Neural crest cell (in vitro differentiated cells): Measurements from ENCODE around the gene CPNE7. TPM values are rescaled to one million over a fixed set of nuclear protein-coding genes. Genes with fewer than 3 reads are reported as not detected.

Source experiments
- DNase-seq: peaks from one replicate; pipeline ENCODE4 v3.0.0; 2021; ENCODE audit warnings: low read depth, mixed read lengths, low spot score
- H3K27ac Mint-ChIP-seq: one replicate; pipeline ENCODE4 v1.8.0; 2021; ENCODE audit warnings: mild to moderate bottlenecking, mixed read lengths; ENCODE audit not compliant: unreplicated experiment
- H3K27me3 Mint-ChIP-seq: 2 replicates; pipeline ENCODE4 v1.8.0; 2021; ENCODE audit warnings: low read depth, mild to moderate bottlenecking, mixed read lengths
- H3K36me3 Mint-ChIP-seq: 2 replicates; pipeline ENCODE4 v1.8.0; 2021; ENCODE audit warnings: low read depth, mild to moderate bottlenecking, mixed read lengths
- H3K4me1 Mint-ChIP-seq: 2 replicates; pipeline ENCODE4 v1.8.0; 2021; ENCODE audit warnings: mixed read lengths
- H3K4me3 Mint-ChIP-seq: one replicate; pipeline ENCODE4 v1.8.0; 2021; ENCODE audit warnings: mild to moderate bottlenecking, mixed read lengths
- H3K9me3 Mint-ChIP-seq: 2 replicates; pipeline ENCODE4 v1.8.0; 2021; ENCODE audit warnings: mixed read lengths
- total RNA-seq: library from RNA; stranded (reverse); gene quantifications from 2 replicates; pipeline ENCODE4 v1.2.1, GENCODE V29; 2021
- TF ChIP-seq, protein P1 (sequence below): fragments of 200-600 bp; sonication (generic); conservative IDR thresholded peaks from 2 replicates; pipeline ENCODE4 v1.5.0; 2021; ENCODE audit warnings: antibody characterized with exemption, mild to moderate bottlenecking

The CPNE7 gene
- total RNA-seq, 1 donor from 2014 or later, result 2.7 TPM

DNA sequence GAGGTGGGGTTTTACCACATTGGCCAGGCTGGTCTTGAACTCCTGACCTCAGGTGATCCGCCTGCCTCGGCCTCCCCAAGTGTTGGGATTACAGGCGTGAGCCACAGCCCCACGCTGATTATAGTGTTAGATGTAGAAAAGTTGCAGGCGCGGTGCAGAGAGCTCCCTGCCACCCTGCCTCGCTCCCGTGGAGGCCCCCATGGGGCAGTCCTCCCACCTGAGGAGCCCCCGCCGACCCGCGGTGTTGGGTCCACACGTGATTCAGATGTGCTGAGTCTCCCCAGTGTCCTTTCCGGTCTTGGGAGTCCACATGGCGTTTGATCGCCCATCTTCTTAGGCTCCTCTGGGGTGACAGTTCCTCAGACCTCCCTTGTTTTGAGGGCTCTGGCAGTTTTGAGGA is 20.3 kb upstream of the CPNE7 start:
- TF ChIP-seq, protein P1, sequence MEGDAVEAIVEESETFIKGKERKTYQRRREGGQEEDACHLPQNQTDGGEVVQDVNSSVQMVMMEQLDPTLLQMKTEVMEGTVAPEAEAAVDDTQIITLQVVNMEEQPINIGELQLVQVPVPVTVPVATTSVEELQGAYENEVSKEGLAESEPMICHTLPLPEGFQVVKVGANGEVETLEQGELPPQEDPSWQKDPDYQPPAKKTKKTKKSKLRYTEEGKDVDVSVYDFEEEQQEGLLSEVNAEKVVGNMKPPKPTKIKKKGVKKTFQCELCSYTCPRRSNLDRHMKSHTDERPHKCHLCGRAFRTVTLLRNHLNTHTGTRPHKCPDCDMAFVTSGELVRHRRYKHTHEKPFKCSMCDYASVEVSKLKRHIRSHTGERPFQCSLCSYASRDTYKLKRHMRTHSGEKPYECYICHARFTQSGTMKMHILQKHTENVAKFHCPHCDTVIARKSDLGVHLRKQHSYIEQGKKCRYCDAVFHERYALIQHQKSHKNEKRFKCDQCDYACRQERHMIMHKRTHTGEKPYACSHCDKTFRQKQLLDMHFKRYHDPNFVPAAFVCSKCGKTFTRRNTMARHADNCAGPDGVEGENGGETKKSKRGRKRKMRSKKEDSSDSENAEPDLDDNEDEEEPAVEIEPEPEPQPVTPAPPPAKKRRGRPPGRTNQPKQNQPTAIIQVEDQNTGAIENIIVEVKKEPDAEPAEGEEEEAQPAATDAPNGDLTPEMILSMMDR, result no peak
- no peak for DNase-seq
- no peaks in the 10 kb centered on the region for H3K9me3 Mint-ChIP-seq
- H3K36me3 Mint-ChIP-seq, result peaks cover 8% of the 10 kb centered on the region
- H3K4me1 Mint-ChIP-seq, result peaks cover 25% of the 10 kb centered on the region
- H3K4me3 Mint-ChIP-seq, result no peak overlapping the region
- H3K27ac Mint-ChIP-seq, result no peak overlapping the region
- peaks cover 3% of the 10 kb centered on the region for H3K27me3 Mint-ChIP-seq

DNA sequence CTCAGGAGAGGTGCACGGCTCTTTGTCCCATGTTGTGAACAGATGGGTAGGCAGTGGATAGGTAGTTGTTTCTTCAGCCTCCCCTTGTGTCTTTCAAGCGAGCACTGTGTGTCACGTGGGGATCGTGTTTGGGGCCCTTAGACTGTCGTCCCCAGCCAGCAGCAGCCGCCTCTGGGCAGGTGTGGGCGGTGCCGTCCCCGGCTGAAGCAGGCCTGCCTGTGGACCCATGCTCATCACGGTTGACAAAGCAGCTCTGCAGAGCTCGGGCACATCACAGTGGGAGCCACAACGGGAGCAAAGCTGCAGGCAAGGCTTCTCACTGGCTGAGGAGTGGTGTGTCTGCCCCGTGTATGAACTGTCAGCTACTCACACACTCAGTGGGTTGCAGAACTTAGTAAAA is 19.8 kb upstream of the CPNE7 start:
- Mint-ChIP-seq H3K9me3 (no peaks in the 10 kb centered on the region), H3K4me1 (peaks cover 25% of the 10 kb centered on the region), H3K27me3 (peaks cover 3% of the 10 kb centered on the region), H3K4me3 (peak overlapping the region; percentile 94), H3K27ac (peak overlapping the region; percentile 5), H3K36me3 (peaks cover 8% of the 10 kb centered on the region)
- DNase-seq, result no peak
- TF ChIP-seq, protein P1, result no peak

DNA sequence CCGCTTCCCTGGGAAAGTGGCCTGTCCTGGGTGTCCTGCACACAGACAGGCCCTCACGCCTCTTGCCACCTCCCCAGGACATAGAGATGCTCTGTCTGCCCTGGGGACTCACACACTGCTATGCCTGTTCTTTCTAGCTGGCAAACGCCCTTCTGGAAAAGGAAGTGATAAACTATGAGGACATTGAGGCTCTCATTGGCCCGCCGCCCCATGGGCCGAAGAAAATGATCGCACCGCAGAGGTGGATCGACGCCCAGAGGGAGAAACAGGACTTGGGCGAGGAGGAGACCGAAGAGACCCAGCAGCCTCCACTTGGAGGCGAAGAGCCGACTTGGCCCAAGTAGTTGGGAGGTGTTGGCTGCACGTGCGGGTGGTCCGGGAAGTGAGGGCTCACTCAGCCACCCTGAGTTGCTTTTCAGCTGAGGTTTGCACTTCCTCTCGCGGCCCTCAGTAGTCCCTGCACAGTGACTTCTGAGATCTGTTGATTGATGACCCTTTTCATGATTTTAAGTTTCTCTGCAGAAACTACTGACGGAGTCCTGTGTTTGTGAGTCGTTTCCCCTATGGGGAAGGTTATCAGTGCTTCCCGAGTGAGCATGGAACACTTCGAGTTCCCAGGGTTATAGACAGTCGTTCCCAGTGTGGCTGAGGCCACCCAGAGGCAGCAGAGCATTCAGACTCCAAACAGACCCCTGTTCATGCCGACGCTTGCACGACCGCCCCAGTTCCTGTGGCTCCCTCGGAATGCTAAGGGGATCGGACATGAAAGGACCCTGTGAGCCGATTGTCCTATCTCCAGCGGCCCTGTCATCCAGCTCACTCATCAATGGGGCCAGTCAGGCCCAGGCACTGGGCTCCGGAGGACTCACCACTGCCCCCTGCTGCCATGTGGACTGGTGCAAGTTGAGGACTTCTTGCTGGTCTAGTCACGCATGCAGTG is 18.5 kb upstream of the CPNE7 start:
- peaks cover 6% of the 10 kb centered on the region for H3K27me3 Mint-ChIP-seq
- peak overlapping the region; percentile 94 for H3K4me3 Mint-ChIP-seq
- peaks cover 15% of the 10 kb centered on the region for H3K36me3 Mint-ChIP-seq
- TF ChIP-seq, protein P1, result peak; percentile 80
- peak overlapping the region; percentile 92 for H3K27ac Mint-ChIP-seq
- DNase-seq, result peak; percentile 98
- H3K9me3 Mint-ChIP-seq, result no peaks in the 10 kb centered on the region
- peaks cover 31% of the 10 kb centered on the region for H3K4me1 Mint-ChIP-seq

DNA sequence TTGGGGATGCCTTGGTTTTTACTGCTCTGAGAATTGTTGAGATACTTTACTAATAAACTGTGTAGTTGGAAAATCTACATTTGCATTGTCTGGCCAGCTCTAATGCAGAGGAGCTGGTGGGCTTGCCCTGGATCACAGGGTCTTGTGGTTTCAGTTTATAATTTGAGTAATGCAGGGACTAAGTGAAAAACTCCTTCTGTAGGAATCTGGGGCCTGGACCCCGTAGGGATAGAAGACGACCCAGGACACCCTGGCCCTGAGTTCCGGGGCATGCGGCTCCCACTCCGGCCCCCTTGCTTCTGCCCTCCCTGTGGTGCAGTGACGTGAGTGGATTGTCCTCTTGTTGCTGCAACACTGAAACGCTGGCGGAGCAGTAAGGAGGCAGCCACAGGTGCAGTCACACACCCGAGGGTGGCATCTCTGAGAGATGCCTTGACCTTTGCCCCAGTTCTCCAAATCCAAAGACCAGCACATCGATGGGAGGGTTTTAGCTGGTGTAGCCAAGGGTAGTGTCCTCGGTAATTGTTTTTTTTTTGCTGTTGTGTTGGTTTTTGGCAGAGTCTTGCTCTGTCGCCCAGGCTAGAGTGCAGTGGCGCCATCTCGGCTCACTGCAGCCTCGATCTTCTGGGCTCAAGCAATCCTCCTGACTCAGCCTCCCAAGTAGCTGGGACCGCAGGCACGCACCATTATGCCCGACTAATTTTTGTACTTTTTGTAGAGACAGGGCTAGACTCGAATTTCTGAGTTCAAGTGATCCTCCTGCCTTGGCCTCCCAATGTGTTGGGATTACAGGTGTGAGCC is 17.7 kb upstream of the CPNE7 start:
- no peak for DNase-seq
- H3K4me1 Mint-ChIP-seq, result peaks cover 40% of the 10 kb centered on the region
- H3K4me3 Mint-ChIP-seq, result peak overlapping the region; percentile 94
- H3K36me3 Mint-ChIP-seq, result peaks cover 22% of the 10 kb centered on the region
- H3K27me3 Mint-ChIP-seq, result peaks cover 6% of the 10 kb centered on the region
- no peaks in the 10 kb centered on the region for H3K9me3 Mint-ChIP-seq
- H3K27ac Mint-ChIP-seq, result peak overlapping the region; percentile 92
- TF ChIP-seq, protein P1, result no peak

DNA sequence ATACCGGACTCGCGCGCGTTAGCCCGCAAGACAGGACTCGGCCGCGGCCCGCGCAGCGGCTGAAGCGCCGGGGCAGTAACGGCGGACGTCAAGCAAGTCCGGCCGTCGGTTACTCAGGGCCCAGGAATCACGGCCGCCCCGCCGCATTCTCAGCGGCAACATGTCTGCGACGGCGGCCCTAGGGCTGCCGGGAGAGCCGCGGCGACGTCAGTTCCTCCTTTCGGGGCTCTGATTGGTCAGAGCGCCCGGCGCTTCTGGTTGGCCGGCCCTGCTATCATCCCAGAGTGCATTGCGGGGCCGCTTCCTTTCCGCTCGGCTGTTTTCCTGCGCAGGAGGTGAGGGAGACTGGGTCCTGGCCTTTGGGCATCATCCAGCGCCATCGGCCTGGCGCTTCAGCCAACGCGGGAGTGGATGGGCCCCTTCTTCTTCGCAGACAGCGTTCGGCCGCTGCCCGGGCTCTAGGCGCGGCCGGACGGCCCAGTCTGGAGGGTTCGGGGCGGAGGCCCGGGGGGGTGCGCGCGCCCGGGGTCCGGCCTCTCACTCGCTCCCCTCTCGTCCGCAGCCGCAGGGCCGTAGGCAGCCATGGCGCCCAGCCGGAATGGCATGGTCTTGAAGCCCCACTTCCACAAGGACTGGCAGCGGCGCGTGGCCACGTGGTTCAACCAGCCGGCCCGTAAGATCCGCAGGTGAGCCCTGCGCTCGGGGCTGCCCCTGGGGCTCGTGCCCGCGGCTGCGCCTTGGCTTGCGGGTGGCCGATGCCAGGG is 15.0 kb upstream of the CPNE7 start, which contains the start of gene RPL13:
TSS of gene RPL13 (plus strand) at position 305 of the 764 bp plus-strand sequence. CDS start at position 583, 278 bp downstream.
- TF ChIP-seq, protein P1, result no peak
- Mint-ChIP-seq H3K4me3 (peak within 1 kb of the TSS; percentile 98), H3K36me3 (peaks cover 36% of the 10 kb centered on the region), H3K27me3 (peaks cover 11% of the 10 kb centered on the region), H3K9me3 (no peaks in the 10 kb centered on the region), H3K27ac (peak within 1 kb of the TSS; percentile 99), H3K4me1 (peaks cover 62% of the 10 kb centered on the region)
- DNase-seq, result peak; percentile 86
